Esophagus muscularis mucosa (tissue), 3 donors: ENCODE data around the gene VPS13D.

Experiments used
- CTCF ChIP-seq, 3 experiments: fragments of 200-600 bp in 2 of 3; fragments of 450-650 bp in 1 of 3; sonication (generic) in 2 of 3; IDR thresholded peaks; one replicate each; pipeline ENCODE4 v1.5.1; 2017 to 2019; ENCODE audit warnings: antibody characterized with exemption in 3 of 3, mild to moderate bottlenecking in 2 of 3, moderate library complexity in 1 of 3
- POLR2A ChIP-seq: fragments of 450-650 bp; IDR thresholded peaks from one replicate; pipeline ENCODE4 v1.6.1; 2017; ENCODE audit warnings: antibody characterized with exemption, moderate library complexity, mild to moderate bottlenecking, low read depth

- TF ChIP-seq CTCF (IDR thresholded peaks at IDR 0.05) (no peak), POLR2A (no peak)
These were observed 47.3 kb upstream of the VPS13D start for GRCh38 chr1:12182410-12182984.
